Endothelial cell of umbilical vein (primary cell): Measurements from ENCODE around the gene HSF2BP.
"Not testable (repeated sequence)": the region's sequence is repeated elsewhere in the genome, so short reads cannot be mapped to it uniquely, and the experiment has no call there.

ENCODE experiments used
- CTCF ChIP-seq, 2 donors: IDR thresholded peaks; 1 replicate in 1 of 2; 2 replicates in 1 of 2; pipeline ENCODE4 v1.5.1; 2011; ENCODE audit warnings: low read length in 2 of 2, mild to moderate bottlenecking in 2 of 2, moderate library complexity in 2 of 2, control low read depth in 1 of 2, inconsistent platforms in 1 of 2, low read depth in 1 of 2; ENCODE audit not compliant: insufficient read depth in 1 of 2; ENCODE audit errors: extremely low read depth in 1 of 2
- EZH2 ChIP-seq: IDR thresholded peaks from 2 replicates; pipeline ENCODE4 v1.6.1; 2012; ENCODE audit warnings: borderline replicate concordance, low read depth, mild to moderate bottlenecking, moderate library complexity, low read length, inconsistent platforms; ENCODE audit not compliant: severe bottlenecking
- FOS ChIP-seq: IDR thresholded peaks from 2 replicates; pipeline ENCODE4 v1.6.1; 2011; ENCODE audit warnings: mild to moderate bottlenecking, low read length, moderate library complexity, borderline replicate concordance; ENCODE audit not compliant: insufficient read depth
- GATA2 ChIP-seq: IDR thresholded peaks from 2 replicates; pipeline ENCODE4 v1.7.0; 2011; ENCODE audit warnings: low read depth, mild to moderate bottlenecking, moderate library complexity, mixed read lengths, low read length; ENCODE audit not compliant: insufficient read length, insufficient read depth
- JUN ChIP-seq: IDR thresholded peaks from 2 replicates; pipeline ENCODE4 v1.6.1; 2011; ENCODE audit warnings: borderline replicate concordance, low read depth; ENCODE audit not compliant: insufficient read length, insufficient read depth
- MYC ChIP-seq: IDR thresholded peaks from one replicate; pipeline ENCODE4 v1.6.1; 2011; ENCODE audit warnings: mild to moderate bottlenecking, low read depth, low read length
- POLR2A ChIP-seq: IDR thresholded peaks from 2 replicates; pipeline ENCODE4 v1.6.1; 2012; ENCODE audit warnings: low read depth, mild to moderate bottlenecking, control low read depth, low read length
- POLR2AphosphoS5 ChIP-seq: IDR thresholded peaks from 2 replicates; pipeline ENCODE4 v1.6.1; 2012; ENCODE audit warnings: low read depth, mild to moderate bottlenecking, control low read depth, low read length, moderate library complexity; ENCODE audit not compliant: insufficient read depth
- TF ChIP-seq, protein P1 (sequence below): IDR thresholded peaks from 2 replicates; pipeline ENCODE4 v1.6.1; 2011; ENCODE audit not compliant: insufficient read depth, insufficient read length

DNA sequence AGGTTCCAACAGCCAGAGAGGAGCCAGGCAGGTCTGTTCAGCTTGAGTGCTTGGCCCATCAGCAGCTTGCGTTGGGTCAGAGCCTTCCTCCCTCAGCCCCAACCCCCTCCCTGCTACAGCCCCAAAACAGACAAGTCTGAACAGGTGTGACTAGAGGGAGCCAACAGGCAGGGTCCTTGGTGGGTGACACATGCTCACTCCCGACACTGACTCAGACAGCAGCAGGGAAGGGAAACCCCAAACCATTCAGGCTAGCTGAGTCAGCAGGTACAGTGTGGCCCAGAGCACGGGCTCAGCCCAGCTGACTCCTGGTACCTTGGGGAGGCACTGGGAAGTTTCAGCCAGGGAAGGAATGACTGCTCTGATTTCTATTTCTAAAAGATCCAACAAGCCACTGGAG lies 148.6 kb downstream of the HSF2BP start:
- not testable (repeated sequence) for TF ChIP-seq CTCF (IDR thresholded peaks at IDR 0.05; ENCODE audit: extremely low read depth in 1 of 2, insufficient read depth in 1 of 2, low read depth in 1 of 2, low read length in 2 of 2); EZH2; MYC; JUN; POLR2A; POLR2AphosphoS5; FOS; GATA2
- TF ChIP-seq, protein P1, sequence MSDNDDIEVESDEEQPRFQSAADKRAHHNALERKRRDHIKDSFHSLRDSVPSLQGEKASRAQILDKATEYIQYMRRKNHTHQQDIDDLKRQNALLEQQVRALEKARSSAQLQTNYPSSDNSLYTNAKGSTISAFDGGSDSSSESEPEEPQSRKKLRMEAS = not testable (repeated sequence)
